Kidney (tissue), 14 donors: Measurements from ENCODE around the gene CYSTM1. TPM values are rescaled to one million over a fixed set of nuclear protein-coding genes. Genes with fewer than 3 reads are reported as not detected.

Experiments
- DNase-seq, 5 donors: peaks; one replicate each; pipeline ENCODE4 v3.0.0-alpha.2; 2013 to 2020
- FAIRE-seq: peaks from 2 replicates; lab custom pipeline; 2012; peaks lifted over from hg19 to GRCh38; lab: Jason Lieb, UNC
- H3K27ac ChIP-seq, 2 donors: one replicate each; pipeline ENCODE4 v1.7.0; 2013; ENCODE audit warnings: low read depth in 2 of 2, low read length in 2 of 2, inconsistent platforms in 1 of 2
- H3K27me3 ChIP-seq: one replicate; pipeline ENCODE4 v1.7.1; 2013; ENCODE audit warnings: low read length, inconsistent platforms; ENCODE audit not compliant: control insufficient read depth, insufficient read depth
- H3K36me3 ChIP-seq, 3 donors: one replicate each; pipeline versions ENCODE4 v1.7.0 to v1.7.1; 2013; ENCODE audit warnings: low read length in 3 of 3, control low read depth in 1 of 3, inconsistent platforms in 1 of 3; ENCODE audit not compliant: insufficient read depth in 3 of 3, control insufficient read depth in 2 of 3
- H3K4me1 ChIP-seq, 3 donors: one replicate each; pipeline versions ENCODE4 v1.7.0 to v1.7.1; 2013; ENCODE audit warnings: low read length in 3 of 3, inconsistent platforms in 1 of 3, low read depth in 1 of 3; ENCODE audit not compliant: control insufficient read depth in 2 of 3, insufficient read depth in 2 of 3
- H3K4me3 ChIP-seq, 3 donors: one replicate each; pipeline versions ENCODE4 v1.7.0 to v1.8.1; 2013; ENCODE audit warnings: low read length in 3 of 3, control low read depth in 1 of 3, inconsistent platforms in 1 of 3
- H3K9ac ChIP-seq, 3 donors: one replicate each; pipeline versions ENCODE4 v1.7.0 to v1.7.1; 2013; ENCODE audit warnings: low read length in 3 of 3, control low read depth in 1 of 3, inconsistent platforms in 1 of 3
- H3K9me3 ChIP-seq, 3 donors: one replicate each; pipeline versions ENCODE4 v1.7.0 to v1.7.1; 2013; ENCODE audit warnings: low read length in 3 of 3, control low read depth in 1 of 3, inconsistent platforms in 1 of 3; ENCODE audit not compliant: control insufficient read depth in 2 of 3, insufficient read depth in 1 of 3
- CTCF ChIP-seq: IDR thresholded peaks from 3 replicates; pipeline ENCODE4 v1.5.1; 2012; ENCODE audit warnings: mild to moderate bottlenecking, moderate library complexity, borderline replicate concordance; ENCODE audit not compliant: insufficient read depth; ENCODE audit errors: extremely low read depth
- intact Hi-C: fragments of 100-400 bp; cut with DNase I; formaldehyde crosslinking; loops from one replicate; pipeline ENCODE4 v1.11.1; 2022
- polyA plus RNA-seq: library from polyadenylated mRNA; stranded (reverse); fragments of 350-450 nt; fragmentation: Illumina TruSeq; extraction: RNeasy Lipid Tissue Mini Kit (QIAGEN cat#74804); gene quantifications from one replicate; pipeline ENCODE4 v1.2.3, GENCODE V29; 2014; ENCODE audit warnings: low read depth, low replicate concordance; ENCODE audit not compliant: insufficient read depth
- total RNA-seq: library from RNA; stranded (reverse); fragmentation: NEBNext Ultra II Directional; extraction: Animal tissue kit (Norgen Biotek cat#: 25700); gene quantifications from one replicate; pipeline ENCODE4 v1.2.1, GENCODE V29; 2021
- donor health status: control.
- donor health status: control.
- donor health status: control.
- donor health status: control.
- donor health status: control.
- donor health status: DM: yes; HTN: yes; CAD: no.
- donor health status: Normal renal cell carcinoma (clear cell type).

CYSTM1 gene
- total and polyA plus RNA-seq, 2 donors from 2014 or later = 157 to 485 TPM

GRCh38 chr5:140190872-140191218 is 15.9 kb downstream of the CYSTM1 start:
- H3K4me3 ChIP-seq = no peak overlapping the region
- peak overlapping the region in 1 of 2 donors; percentile 22 for H3K27ac ChIP-seq
- no peaks in the 10 kb centered on the region for H3K27me3 ChIP-seq
- no peaks in the 10 kb centered on the region for H3K9me3 ChIP-seq
- FAIRE-seq (no peak), DNase-seq (no peak)
- H3K9ac ChIP-seq = peak overlapping the region in 1 of 3 donors; percentile 20
- intact Hi-C loops = no loop called here
- no peak for TF ChIP-seq CTCF
- H3K36me3 ChIP-seq = peaks cover 0 to 7% (median 3%) of the 10 kb centered on the region in 3 donors
- H3K4me1 ChIP-seq = peaks cover 0 to 42% (median 5%) of the 10 kb centered on the region in 3 donors

GRCh38 chr5:140192715-140193430 is 17.9 kb downstream of the CYSTM1 start:
- H3K27ac ChIP-seq = no peak overlapping the region
- H3K27me3 ChIP-seq = no peaks in the 10 kb centered on the region
- peaks cover 0 to 7% (median 6%) of the 10 kb centered on the region in 3 donors for H3K36me3 ChIP-seq
- intact Hi-C loops = no loop called here
- no peak for FAIRE-seq
- H3K9me3 ChIP-seq = no peaks in the 10 kb centered on the region
- peaks cover 0 to 51% (median 12%) of the 10 kb centered on the region in 3 donors for H3K4me1 ChIP-seq
- no peak overlapping the region for H3K9ac ChIP-seq
- TF ChIP-seq CTCF = no peak
- H3K4me3 ChIP-seq = no peak overlapping the region
- DNase-seq = no peak

GRCh38 chr5:140194662-140195061 is 19.7 kb downstream of the CYSTM1 start:
- Histone ChIP-seq H3K9ac (no peak overlapping the region), H3K36me3 (peaks cover 0 to 7% (median 6%) of the 10 kb centered on the region in 3 donors), H3K9me3 (no peaks in the 10 kb centered on the region), H3K4me3 (no peak overlapping the region), H3K27ac (peak overlapping the region in 1 of 2 donors; percentile 20), H3K4me1 (peaks cover 0 to 53% (median 12%) of the 10 kb centered on the region in 3 donors), H3K27me3 (no peaks in the 10 kb centered on the region)
- no peak for TF ChIP-seq CTCF
- FAIRE-seq (no peak), DNase-seq (no peak)
- intact Hi-C loops = no loop called here
